ENCODE data around the gene GABRG3. TPM values are rescaled to one million over a fixed set of nuclear protein-coding genes. Genes with fewer than 3 reads are reported as not detected.

Gene GABRG3
- total RNA-seq, 1 experiment from 2014 or later, result 0.15 TPM

DNA sequence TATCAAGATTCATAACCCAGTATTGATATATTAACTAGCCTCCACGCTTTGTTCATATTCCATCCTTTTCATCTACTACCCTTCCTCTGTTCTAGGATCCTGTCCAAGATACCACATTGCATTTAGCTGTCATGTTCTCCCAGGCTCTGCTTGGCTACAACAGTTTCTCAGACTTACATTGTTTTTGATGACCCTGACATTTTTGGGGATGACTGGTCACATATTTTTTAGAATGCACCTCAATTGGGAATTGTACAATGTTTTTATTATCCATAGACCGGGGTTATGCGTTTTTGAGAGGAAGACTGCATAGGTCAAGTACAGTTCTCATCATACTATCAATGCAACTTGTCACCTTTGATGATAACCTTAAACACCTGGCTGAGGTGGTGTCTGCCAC lies 421.2 kb downstream of the GABRG3 start:
- no peak for DNase-seq
- H2BK5ac ChIP-seq (ENCODE audit: insufficient read length, low read length), result no peak overlapping the region
- Mint-ChIP-seq H3K27me3 (ENCODE audit: low read depth) (no peaks in the 10 kb centered on the region), H3K36me3 (ENCODE audit: insufficient read depth in 1 of 3, low read depth in 3 of 3) (peaks cover 0 to 2% (median 0%) of the 10 kb centered on the region in 3 experiments; a peak in 1 of 7 replicates), H3K4me3 (no peak overlapping the region), H3K27ac (no peak overlapping the region), H3K9me3 (peaks cover 3 to 8% of the 10 kb centered on the region in 2 experiments; a peak in 2 of 5 replicates), H3K4me1 (no peaks in the 10 kb centered on the region)
- no peak overlapping the region for H3K9ac ChIP-seq (ENCODE audit: extremely low read depth, insufficient read length, low read length)
- H3K23ac ChIP-seq (ENCODE audit: insufficient read length, low read depth, low read length), result no peak overlapping the region
- H3K9me3 ChIP-seq (ENCODE audit: control insufficient read depth, low read depth, low read length), result no peaks in the 10 kb centered on the region
- H3K4ac ChIP-seq (ENCODE audit: low read depth, low read length), result no peak overlapping the region
- no peak overlapping the region for H2BK12ac ChIP-seq (ENCODE audit: insufficient read length, low read depth, low read length)
- no peaks in the 10 kb centered on the region for H3K23me2 ChIP-seq (ENCODE audit: insufficient read length, low read depth, low read length, poor library complexity, severe bottlenecking)
- H2BK15ac ChIP-seq (ENCODE audit: low read depth, low read length), result no peak overlapping the region
- H2BK20ac ChIP-seq (ENCODE audit: low read depth, low read length, poor library complexity, severe bottlenecking), result no peak overlapping the region
- no CpG with 5 or more reads among the region's 3 CpGs for WGBS (ENCODE audit: extremely low coverage, insufficient read length, low lambda C conversion rate)
- H2AFZ ChIP-seq (ENCODE audit: low read length), result no peak overlapping the region
- H4K91ac ChIP-seq (ENCODE audit: insufficient read length, low read depth, low read length), result no peak overlapping the region
- H3T11ph ChIP-seq (ENCODE audit: low read length), result no peak overlapping the region
- H4K20me1 ChIP-seq (ENCODE audit: control insufficient read depth, insufficient read depth, insufficient read length), result no peaks in the 10 kb centered on the region
- H3K56ac ChIP-seq (ENCODE audit: insufficient read length, low read depth, low read length), result no peak overlapping the region
- H4K5ac ChIP-seq (ENCODE audit: insufficient read length, low read depth, low read length), result no peak overlapping the region
- H3K27ac ChIP-seq (ENCODE audit: insufficient read length, low read depth, low read length), result no peak overlapping the region
- H2BK120ac ChIP-seq (ENCODE audit: low read depth, low read length, poor library complexity, severe bottlenecking), result no peak overlapping the region
- H3K4me2 ChIP-seq (ENCODE audit: insufficient read depth, insufficient read length, low read length), result no peak overlapping the region
- H3K27me3 ChIP-seq (ENCODE audit: insufficient read depth, low read length), result no peaks in the 10 kb centered on the region
- H3K18ac ChIP-seq (ENCODE audit: insufficient read length, low read depth, low read length), result no peak overlapping the region
- no peaks in the 10 kb centered on the region for H3K79me1 ChIP-seq (ENCODE audit: insufficient read depth, low read depth, low read length, poor library complexity, severe bottlenecking)
- H4K8ac ChIP-seq (replicated peaks; ENCODE audit: insufficient read length, low read depth, low read length), result no peak overlapping the region
- H3K4me1 ChIP-seq (ENCODE audit: insufficient read depth, low read length), result no peaks in the 10 kb centered on the region
- H2AK5ac ChIP-seq (ENCODE audit: insufficient read length, low read length), result no peak overlapping the region
- TF ChIP-seq, protein P1, sequence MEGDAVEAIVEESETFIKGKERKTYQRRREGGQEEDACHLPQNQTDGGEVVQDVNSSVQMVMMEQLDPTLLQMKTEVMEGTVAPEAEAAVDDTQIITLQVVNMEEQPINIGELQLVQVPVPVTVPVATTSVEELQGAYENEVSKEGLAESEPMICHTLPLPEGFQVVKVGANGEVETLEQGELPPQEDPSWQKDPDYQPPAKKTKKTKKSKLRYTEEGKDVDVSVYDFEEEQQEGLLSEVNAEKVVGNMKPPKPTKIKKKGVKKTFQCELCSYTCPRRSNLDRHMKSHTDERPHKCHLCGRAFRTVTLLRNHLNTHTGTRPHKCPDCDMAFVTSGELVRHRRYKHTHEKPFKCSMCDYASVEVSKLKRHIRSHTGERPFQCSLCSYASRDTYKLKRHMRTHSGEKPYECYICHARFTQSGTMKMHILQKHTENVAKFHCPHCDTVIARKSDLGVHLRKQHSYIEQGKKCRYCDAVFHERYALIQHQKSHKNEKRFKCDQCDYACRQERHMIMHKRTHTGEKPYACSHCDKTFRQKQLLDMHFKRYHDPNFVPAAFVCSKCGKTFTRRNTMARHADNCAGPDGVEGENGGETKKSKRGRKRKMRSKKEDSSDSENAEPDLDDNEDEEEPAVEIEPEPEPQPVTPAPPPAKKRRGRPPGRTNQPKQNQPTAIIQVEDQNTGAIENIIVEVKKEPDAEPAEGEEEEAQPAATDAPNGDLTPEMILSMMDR (conservative IDR thresholded peaks at IDR 0.05), result no peak
- no peaks in the 10 kb centered on the region for H3K79me2 ChIP-seq (ENCODE audit: insufficient read depth, low read length)
- H3K14ac ChIP-seq (ENCODE audit: insufficient read depth, low read length), result no peak overlapping the region
